A673 (cell line): ENCODE data around the gene FLYWCH1. TPM values are rescaled to one million over a fixed set of nuclear protein-coding genes. Genes with fewer than 3 reads are reported as not detected.
"Not testable (repeated sequence)": the region's sequence is repeated elsewhere in the genome, so short reads cannot be mapped to it uniquely, and the experiment has no call there.

Source experiments
- BruUV-seq: library from RNA; stranded (reverse); fragments of 400-500 nt; replicated peaks from 2 replicates; lab custom pipeline; 2021; lab: Mats Ljungman, UMichigan
- CTCF ChIA-PET: fragments of 300-600 bp; sonication (Branson Sonifier 250); formaldehyde crosslinking; loops from one replicate; lab custom pipeline; 2022; ENCODE audit warnings: antibody characterized with exemption; lab: Charles Lee
- POLR2A ChIA-PET: fragments of 300-600 bp; sonication (Branson Sonifier 250); formaldehyde crosslinking; loops from one replicate; lab custom pipeline; 2022; ENCODE audit warnings: antibody characterized with exemption; ENCODE audit not compliant: low non-redundant PET; lab: Charles Lee
- DNase-seq: peaks from one replicate; pipeline ENCODE4 v3.0.0-alpha.2; 2015; ENCODE audit warnings: low spot score
- H3K27ac ChIP-seq: fragments of 200-600 bp; sonication (generic); 2 replicates; pipeline ENCODE4 v1.5.1; 2016; ENCODE audit warnings: mixed run types, low read depth, mild to moderate bottlenecking, mixed read lengths, antibody characterized with exemption, low read length; ENCODE audit not compliant: poor library complexity, severe bottlenecking
- H3K27me3 ChIP-seq: fragments of 200-600 bp; sonication (generic); replicated peaks from 2 replicates; pipeline ENCODE4 v1.6.1; 2017; ENCODE audit warnings: mixed run types, low read depth, mild to moderate bottlenecking, mixed read lengths, antibody characterized with exemption, low read length; ENCODE audit not compliant: insufficient read depth, poor library complexity
- H3K36me3 ChIP-seq: fragments of 200-600 bp; sonication (generic); 2 replicates; pipeline ENCODE4 v1.6.1; 2016; ENCODE audit warnings: mixed run types, mild to moderate bottlenecking, mixed read lengths, antibody characterized with exemption, low read length; ENCODE audit not compliant: insufficient read depth, poor library complexity, severe bottlenecking
- H3K4me1 ChIP-seq: fragments of 200-600 bp; sonication (generic); 2 replicates; pipeline ENCODE4 v1.6.1; 2017; ENCODE audit warnings: mixed run types, mild to moderate bottlenecking, mixed read lengths, antibody characterized with exemption, low read length; ENCODE audit not compliant: insufficient read depth, poor library complexity, severe bottlenecking
- H3K4me3 ChIP-seq: fragments of 200-600 bp; sonication (generic); 2 replicates; pipeline ENCODE4 v1.5.1; 2016; ENCODE audit warnings: low read depth, mixed run types, mild to moderate bottlenecking, mixed read lengths, low read length; ENCODE audit not compliant: poor library complexity, severe bottlenecking
- H3K9me3 ChIP-seq: fragments of 200-600 bp; sonication (generic); 2 replicates; pipeline ENCODE4 v1.6.1; 2016; ENCODE audit warnings: mixed run types, low read depth, mild to moderate bottlenecking, mixed read lengths, antibody characterized with exemption, low read length; ENCODE audit not compliant: poor library complexity, severe bottlenecking
- CTCF ChIP-seq: fragments of 300-800, 200-600 bp; sonication (generic); conservative IDR thresholded peaks from 2 replicates; pipeline ENCODE4 v1.5.1; 2017; ENCODE audit warnings: low read depth, mild to moderate bottlenecking, antibody characterized with exemption, low read length, moderate library complexity, mixed read lengths
- EZH2 ChIP-seq: fragments of 200-600 bp; sonication (generic); IDR thresholded peaks from 2 replicates; pipeline ENCODE4 v1.6.1; 2017; ENCODE audit warnings: borderline replicate concordance, low read depth, mild to moderate bottlenecking, mixed read lengths, antibody characterized with exemption, low read length; ENCODE audit not compliant: poor library complexity, severe bottlenecking
- intact Hi-C: fragments of 100-400 bp; cut with micrococcal nuclease; formaldehyde crosslinking; loops from one replicate; pipeline ENCODE4 v1.10.0; 2022; ENCODE audit not compliant: unreplicated experiment
- total RNA-seq: library from RNA; stranded (reverse); gene quantifications from 2 replicates; pipeline ENCODE4 v1.2.3, GENCODE V29; 2021

The FLYWCH1 gene
- total RNA-seq, 1 experiment from 2014 or later, result 46.8 TPM

GRCh38 chr16:2937170-2937569, 25.4 kb downstream of the FLYWCH1 start:
- intact Hi-C loops, result no loop called here
- no peaks in the 10 kb centered on the region for H3K4me1 ChIP-seq
- H3K4me3 ChIP-seq, result no peak overlapping the region
- BruUV-seq, result no TSS peak
- no peaks in the 10 kb centered on the region for H3K9me3 ChIP-seq
- H3K27me3 ChIP-seq, result no peaks in the 10 kb centered on the region
- peaks cover 28% of the 10 kb centered on the region for H3K36me3 ChIP-seq
- CTCF ChIA-PET, result no interaction called here
- TF ChIP-seq CTCF (no peak), EZH2 (no peak)
- no peak for DNase-seq
- H3K27ac ChIP-seq, result no peak overlapping the region
- POLR2A ChIA-PET, result no interaction called here

- DNase-seq, result no peak
- BruUV-seq, result no TSS peak
- intact Hi-C loops, result no loop called here
- Histone ChIP-seq H3K4me3 (no peak overlapping the region), H3K27ac (no peak overlapping the region), H3K36me3 (peaks cover 29% of the 10 kb centered on the region), H3K4me1 (no peaks in the 10 kb centered on the region), H3K9me3 (no peaks in the 10 kb centered on the region), H3K27me3 (no peaks in the 10 kb centered on the region)
- POLR2A ChIA-PET, result no interaction called here
- no peak for TF ChIP-seq EZH2
- CTCF ChIA-PET, result no interaction called here
Measured at GRCh38 chr16:2938206-2938605, 26.5 kb downstream of the FLYWCH1 start.

GRCh38 chr16:2939968-2940367, 28.2 kb downstream of the FLYWCH1 start:
- no TSS peak for BruUV-seq
- ChIA-PET CTCF (no interaction called here), POLR2A (no interaction called here)
- Histone ChIP-seq H3K9me3 (no peaks in the 10 kb centered on the region), H3K27me3 (no peaks in the 10 kb centered on the region), H3K4me3 (no peak overlapping the region), H3K36me3 (peaks cover 32% of the 10 kb centered on the region), H3K27ac (no peak overlapping the region), H3K4me1 (no peaks in the 10 kb centered on the region)
- intact Hi-C loops, result no loop called here
- DNase-seq, result no peak
- no peak for TF ChIP-seq EZH2

- intact Hi-C loops, result no loop called here
- DNase-seq, result no peak
- Histone ChIP-seq H3K27me3 (no peaks in the 10 kb centered on the region), H3K4me1 (no peaks in the 10 kb centered on the region), H3K27ac (no peak overlapping the region), H3K36me3 (peaks cover 31% of the 10 kb centered on the region), H3K9me3 (no peaks in the 10 kb centered on the region), H3K4me3 (no peak overlapping the region)
- CTCF ChIA-PET, result no interaction called here
- BruUV-seq, result no TSS peak
- POLR2A ChIA-PET, result no interaction called here
- TF ChIP-seq CTCF (no peak), EZH2 (no peak)
Measured at GRCh38 chr16:2942045-2942444, 30.3 kb downstream of the FLYWCH1 start.

GRCh38 chr16:2943716-2944115, 32.0 kb downstream of the FLYWCH1 start:
- H3K4me3 ChIP-seq, intact Hi-C loops, H3K9me3 ChIP-seq, BruUV-seq, H3K27me3 ChIP-seq, CTCF ChIA-PET, POLR2A ChIA-PET, DNase-seq, H3K4me1 ChIP-seq, H3K27ac ChIP-seq: not testable (repeated sequence)
- H3K36me3 ChIP-seq, result peaks cover 18% of the 10 kb centered on the region
